ENCODE data around the gene PACRGL. TPM values are rescaled to one million over a fixed set of nuclear protein-coding genes. Genes with fewer than 3 reads are reported as not detected.

Gene PACRGL
- total and polyA plus RNA-seq, 9 of the 15 experiments (the other 6 are each of a cell fraction or from before 2014, with no cell fraction given), result 6.6 to 55.0 (median 27.5) TPM

DNA sequence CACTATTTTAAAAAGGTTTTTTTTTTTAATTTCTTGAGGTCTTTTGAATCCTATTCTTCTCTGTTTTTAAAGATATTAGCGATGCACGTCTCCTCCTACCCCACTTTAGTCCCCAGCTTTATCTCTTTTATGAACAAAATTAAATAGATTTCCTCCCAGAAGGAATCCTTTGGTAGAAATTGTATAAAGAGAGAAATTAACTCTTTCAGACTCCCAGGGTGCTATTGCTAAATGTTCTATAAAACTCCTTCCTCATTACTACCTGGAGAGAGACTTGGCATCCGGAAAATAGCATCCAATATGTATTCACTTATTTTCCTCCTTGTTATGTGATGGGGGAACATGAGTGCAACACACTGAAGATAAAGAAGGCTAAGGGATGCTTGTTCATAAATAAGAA lies 16.5 kb upstream of the PACRGL start (continued):
- no peak for TF ChIP-seq BHLHE40 (IDR thresholded peaks at IDR 0.05; ENCODE audit: low read length)
- no peak for TF ChIP-seq ZNF764 (CRISPR knock-in tag; IDR thresholded peaks at IDR 0.05; ENCODE audit: low read depth)
- TF ChIP-seq, protein P1, sequence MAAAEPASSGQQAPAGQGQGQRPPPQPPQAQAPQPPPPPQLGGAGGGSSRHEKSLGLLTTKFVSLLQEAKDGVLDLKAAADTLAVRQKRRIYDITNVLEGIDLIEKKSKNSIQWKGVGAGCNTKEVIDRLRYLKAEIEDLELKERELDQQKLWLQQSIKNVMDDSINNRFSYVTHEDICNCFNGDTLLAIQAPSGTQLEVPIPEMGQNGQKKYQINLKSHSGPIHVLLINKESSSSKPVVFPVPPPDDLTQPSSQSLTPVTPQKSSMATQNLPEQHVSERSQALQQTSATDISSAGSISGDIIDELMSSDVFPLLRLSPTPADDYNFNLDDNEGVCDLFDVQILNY (CRISPR knock-in tag; IDR thresholded peaks at IDR 0.05), result no peak
- TF ChIP-seq FOXK1 (CRISPR knock-in tag; IDR thresholded peaks at IDR 0.05; ENCODE audit: borderline replicate concordance), result no peak
- no peak for TF ChIP-seq ZNF197 (CRISPR knock-in tag; IDR thresholded peaks at IDR 0.05; ENCODE audit: low read depth)
- no peak for TF ChIP-seq SMAD3 (CRISPR knock-in tag; conservative IDR thresholded peaks at IDR 0.05)
- no peak for TF ChIP-seq FOXM1 (IDR thresholded peaks at IDR 0.05; ENCODE audit: low read depth)
- no peak for TF ChIP-seq FOXM1 (CRISPR knock-in tag; IDR thresholded peaks at IDR 0.05; ENCODE audit: low read depth)
- TF ChIP-seq SMARCB1 (IDR thresholded peaks at IDR 0.05; ENCODE audit: insufficient read length, low read depth), result no peak
- TF ChIP-seq, protein P2, sequence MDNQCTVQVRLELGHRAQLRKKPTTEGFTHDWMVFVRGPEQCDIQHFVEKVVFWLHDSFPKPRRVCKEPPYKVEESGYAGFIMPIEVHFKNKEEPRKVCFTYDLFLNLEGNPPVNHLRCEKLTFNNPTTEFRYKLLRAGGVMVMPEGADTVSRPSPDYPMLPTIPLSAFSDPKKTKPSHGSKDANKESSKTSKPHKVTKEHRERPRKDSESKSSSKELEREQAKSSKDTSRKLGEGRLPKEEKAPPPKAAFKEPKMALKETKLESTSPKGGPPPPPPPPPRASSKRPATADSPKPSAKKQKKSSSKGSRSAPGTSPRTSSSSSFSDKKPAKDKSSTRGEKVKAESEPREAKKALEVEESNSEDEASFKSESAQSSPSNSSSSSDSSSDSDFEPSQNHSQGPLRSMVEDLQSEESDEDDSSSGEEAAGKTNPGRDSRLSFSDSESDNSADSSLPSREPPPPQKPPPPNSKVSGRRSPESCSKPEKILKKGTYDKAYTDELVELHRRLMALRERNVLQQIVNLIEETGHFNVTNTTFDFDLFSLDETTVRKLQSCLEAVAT (IDR thresholded peaks at IDR 0.05), result no peak
- TF ChIP-seq, protein P3, sequence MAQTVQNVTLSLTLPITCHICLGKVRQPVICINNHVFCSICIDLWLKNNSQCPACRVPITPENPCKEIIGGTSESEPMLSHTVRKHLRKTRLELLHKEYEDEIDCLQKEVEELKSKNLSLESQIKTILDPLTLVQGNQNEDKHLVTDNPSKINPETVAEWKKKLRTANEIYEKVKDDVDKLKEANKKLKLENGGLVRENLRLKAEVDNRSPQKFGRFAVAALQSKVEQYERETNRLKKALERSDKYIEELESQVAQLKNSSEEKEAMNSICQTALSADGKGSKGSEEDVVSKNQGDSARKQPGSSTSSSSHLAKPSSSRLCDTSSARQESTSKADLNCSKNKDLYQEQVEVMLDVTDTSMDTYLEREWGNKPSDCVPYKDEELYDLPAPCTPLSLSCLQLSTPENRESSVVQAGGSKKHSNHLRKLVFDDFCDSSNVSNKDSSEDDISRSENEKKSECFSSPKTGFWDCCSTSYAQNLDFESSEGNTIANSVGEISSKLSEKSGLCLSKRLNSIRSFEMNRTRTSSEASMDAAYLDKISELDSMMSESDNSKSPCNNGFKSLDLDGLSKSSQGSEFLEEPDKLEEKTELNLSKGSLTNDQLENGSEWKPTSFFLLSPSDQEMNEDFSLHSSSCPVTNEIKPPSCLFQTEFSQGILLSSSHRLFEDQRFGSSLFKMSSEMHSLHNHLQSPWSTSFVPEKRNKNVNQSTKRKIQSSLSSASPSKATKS (CRISPR knock-in tag; IDR thresholded peaks at IDR 0.05), result no peak
